ENCODE data around the gene PFKFB1.
A peak's percentile ranks its signal among the peaks of the same experiment; 100 is the strongest.

PFKFB1 gene

GRCh38 chrX:54961750-54962149 lies 32.2 kb downstream of the PFKFB1 start:
- Histone ChIP-seq H3K79me2 (ENCODE audit: control insufficient read depth, insufficient read depth, low read length, poor library complexity) (no peaks in the 10 kb centered on the region), H2AFZ (ENCODE audit: insufficient read depth, low read length, poor library complexity) (no peak overlapping the region), H2BK12ac (ENCODE audit: low read length) (no peak overlapping the region), H3K27me3 (ENCODE audit: insufficient read depth, low read length) (no peaks in the 10 kb centered on the region), H3K9ac (ENCODE audit: low read length) (no peak overlapping the region), H3K27ac (ENCODE audit: low read depth, low read length) (no peak overlapping the region), H3K14ac (ENCODE audit: low read length) (no peak overlapping the region), H3K4me2 (ENCODE audit: low read length) (no peak overlapping the region), H3K23ac (ENCODE audit: low read length) (no peak overlapping the region), H3K18ac (ENCODE audit: low read length) (no peak overlapping the region), H4K8ac (ENCODE audit: low read depth, low read length) (no peak overlapping the region), H3K4me3 (ENCODE audit: low read depth, low read length) (no peak overlapping the region), H2BK5ac (ENCODE audit: low read depth, low read length, poor library complexity) (no peak overlapping the region), H3K9me3 (ENCODE audit: insufficient read depth, low read depth, low read length) (no peaks in the 10 kb centered on the region), H3K36me3 (ENCODE audit: control insufficient read depth in 1 of 2, insufficient read depth in 2 of 2, low read length in 2 of 2) (no peaks in the 10 kb centered on the region), H4K91ac (ENCODE audit: low read depth, low read length) (no peak overlapping the region), H3K4ac (ENCODE audit: low read depth, low read length) (no peak overlapping the region), H3K4me1 (ENCODE audit: control insufficient read depth in 1 of 2, insufficient read depth in 2 of 2, low read length in 2 of 2) (no peaks in the 10 kb centered on the region), H4K12ac (ENCODE audit: low read depth, low read length) (no peak overlapping the region), H2AK5ac (ENCODE audit: low read length) (no peak overlapping the region), H3K79me1 (ENCODE audit: low read length) (no peaks in the 10 kb centered on the region), H2BK120ac (ENCODE audit: insufficient read depth, low read length, poor library complexity) (no peak overlapping the region)
- no CpG with 5 or more reads among the region's 1 CpG for WGBS (ENCODE audit: extremely low coverage, insufficient coverage, insufficient read length)
- DNase-seq: peak in 1 of 2 donors; percentile 36

- Histone ChIP-seq H3K9me3 (ENCODE audit: insufficient read depth, low read depth, low read length) (peaks cover 3% of the 10 kb centered on the region), H3K18ac (ENCODE audit: low read length) (no peak overlapping the region), H2AFZ (ENCODE audit: insufficient read depth, low read length, poor library complexity) (no peak overlapping the region), H3K27ac (ENCODE audit: low read depth, low read length) (no peak overlapping the region), H3K4me2 (ENCODE audit: low read length) (no peak overlapping the region), H3K4me1 (ENCODE audit: control insufficient read depth in 1 of 2, insufficient read depth in 2 of 2, low read length in 2 of 2) (no peaks in the 10 kb centered on the region), H3K23ac (ENCODE audit: low read length) (no peak overlapping the region), H3K79me1 (ENCODE audit: low read length) (no peaks in the 10 kb centered on the region), H2BK5ac (ENCODE audit: low read depth, low read length, poor library complexity) (no peak overlapping the region), H3K36me3 (ENCODE audit: control insufficient read depth in 1 of 2, insufficient read depth in 2 of 2, low read length in 2 of 2) (no peaks in the 10 kb centered on the region), H4K12ac (ENCODE audit: low read depth, low read length) (no peak overlapping the region), H3K4me3 (ENCODE audit: low read depth, low read length) (no peak overlapping the region), H3K4ac (ENCODE audit: low read depth, low read length) (no peak overlapping the region), H2AK5ac (ENCODE audit: low read length) (no peak overlapping the region), H3K79me2 (ENCODE audit: control insufficient read depth, insufficient read depth, low read length, poor library complexity) (no peaks in the 10 kb centered on the region), H4K91ac (ENCODE audit: low read depth, low read length) (no peak overlapping the region), H2BK120ac (ENCODE audit: insufficient read depth, low read length, poor library complexity) (no peak overlapping the region), H3K9ac (ENCODE audit: low read length) (no peak overlapping the region), H3K14ac (ENCODE audit: low read length) (no peak overlapping the region), H4K8ac (ENCODE audit: low read depth, low read length) (no peak overlapping the region), H2BK12ac (ENCODE audit: low read length) (no peak overlapping the region), H3K27me3 (ENCODE audit: insufficient read depth, low read length) (no peaks in the 10 kb centered on the region)
- WGBS (ENCODE audit: extremely low coverage, insufficient coverage, insufficient read length): no CpG with 5 or more reads among the region's 8 CpGs
- no peak for DNase-seq
Observed at GRCh38 chrX:54950730-54951375, 43.1 kb downstream of the PFKFB1 start.

- H4K12ac ChIP-seq (ENCODE audit: low read depth, low read length): no peak overlapping the region
- no peak overlapping the region for H2AFZ ChIP-seq (ENCODE audit: insufficient read depth, low read length, poor library complexity)
- H3K4me2 ChIP-seq (ENCODE audit: low read length): no peak overlapping the region
- H3K4ac ChIP-seq (ENCODE audit: low read depth, low read length): no peak overlapping the region
- DNase-seq: peak in 1 of 2 donors; percentile 36
- H3K18ac ChIP-seq (ENCODE audit: low read length): no peak overlapping the region
- no peak overlapping the region for H3K9ac ChIP-seq (ENCODE audit: low read length)
- no peak overlapping the region for H4K91ac ChIP-seq (ENCODE audit: low read depth, low read length)
- H3K79me1 ChIP-seq (ENCODE audit: low read length): no peaks in the 10 kb centered on the region
- H3K23ac ChIP-seq (ENCODE audit: low read length): no peak overlapping the region
- H2BK12ac ChIP-seq (ENCODE audit: low read length): no peak overlapping the region
- H2BK120ac ChIP-seq (ENCODE audit: insufficient read depth, low read length, poor library complexity): no peak overlapping the region
- no peak overlapping the region for H2AK5ac ChIP-seq (ENCODE audit: low read length)
- H3K27me3 ChIP-seq (ENCODE audit: insufficient read depth, low read length): no peaks in the 10 kb centered on the region
- no peak overlapping the region for H3K27ac ChIP-seq (ENCODE audit: low read depth, low read length)
- no peak overlapping the region for H3K4me3 ChIP-seq (ENCODE audit: low read depth, low read length)
- peaks cover 1% of the 10 kb centered on the region for H3K9me3 ChIP-seq (ENCODE audit: insufficient read depth, low read depth, low read length)
- no peaks in the 10 kb centered on the region for H3K4me1 ChIP-seq (ENCODE audit: control insufficient read depth in 1 of 2, insufficient read depth in 2 of 2, low read length in 2 of 2)
- H3K36me3 ChIP-seq (ENCODE audit: control insufficient read depth in 1 of 2, insufficient read depth in 2 of 2, low read length in 2 of 2): no peaks in the 10 kb centered on the region
- H2BK5ac ChIP-seq (ENCODE audit: low read depth, low read length, poor library complexity): no peak overlapping the region
- no peak overlapping the region for H3K14ac ChIP-seq (ENCODE audit: low read length)
- H4K8ac ChIP-seq (ENCODE audit: low read depth, low read length): no peak overlapping the region
- H3K79me2 ChIP-seq (ENCODE audit: control insufficient read depth, insufficient read depth, low read length, poor library complexity): no peaks in the 10 kb centered on the region
- no CpG with 5 or more reads among the region's 6 CpGs for WGBS (ENCODE audit: extremely low coverage, insufficient coverage, insufficient read length)
Observed at GRCh38 chrX:54945224-54945623, 48.8 kb downstream of the PFKFB1 start.

GRCh38 chrX:54944816-54945215 lies 49.2 kb downstream of the PFKFB1 start:
- no peak overlapping the region for H3K27ac ChIP-seq (ENCODE audit: low read depth, low read length)
- no peak overlapping the region for H3K4me2 ChIP-seq (ENCODE audit: low read length)
- H3K79me1 ChIP-seq (ENCODE audit: low read length): no peaks in the 10 kb centered on the region
- H3K9me3 ChIP-seq (ENCODE audit: insufficient read depth, low read depth, low read length): no peaks in the 10 kb centered on the region
- H2BK5ac ChIP-seq (ENCODE audit: low read depth, low read length, poor library complexity): no peak overlapping the region
- H3K36me3 ChIP-seq (ENCODE audit: control insufficient read depth in 1 of 2, insufficient read depth in 2 of 2, low read length in 2 of 2): no peaks in the 10 kb centered on the region
- no peak overlapping the region for H3K4ac ChIP-seq (ENCODE audit: low read depth, low read length)
- no peak overlapping the region for H4K91ac ChIP-seq (ENCODE audit: low read depth, low read length)
- H2AK5ac ChIP-seq (ENCODE audit: low read length): no peak overlapping the region
- no peak overlapping the region for H2BK12ac ChIP-seq (ENCODE audit: low read length)
- H4K12ac ChIP-seq (ENCODE audit: low read depth, low read length): no peak overlapping the region
- H4K8ac ChIP-seq (ENCODE audit: low read depth, low read length): no peak overlapping the region
- no peak overlapping the region for H2AFZ ChIP-seq (ENCODE audit: insufficient read depth, low read length, poor library complexity)
- no peaks in the 10 kb centered on the region for H3K4me1 ChIP-seq (ENCODE audit: control insufficient read depth in 1 of 2, insufficient read depth in 2 of 2, low read length in 2 of 2)
- no peak overlapping the region for H3K4me3 ChIP-seq (ENCODE audit: low read depth, low read length)
- H3K27me3 ChIP-seq (ENCODE audit: insufficient read depth, low read length): no peaks in the 10 kb centered on the region
- H3K23ac ChIP-seq (ENCODE audit: low read length): no peak overlapping the region
- no peak overlapping the region for H3K18ac ChIP-seq (ENCODE audit: low read length)
- no peak overlapping the region for H3K14ac ChIP-seq (ENCODE audit: low read length)
- H3K79me2 ChIP-seq (ENCODE audit: control insufficient read depth, insufficient read depth, low read length, poor library complexity): no peaks in the 10 kb centered on the region
- no peak for DNase-seq
- H3K9ac ChIP-seq (ENCODE audit: low read length): no peak overlapping the region
- H2BK120ac ChIP-seq (ENCODE audit: insufficient read depth, low read length, poor library complexity): no peak overlapping the region

All from trophoblast cell (in vitro differentiated cells and primary cell).